H9 (cell line): ENCODE results near the gene PXDC1. TPM values are rescaled to one million over a fixed set of nuclear protein-coding genes. Genes with fewer than 3 reads are reported as not detected.

Experiments used
- DNase-seq: peaks from one replicate; pipeline ENCODE4 v3.0.0-alpha.2; 2017
- H2AFZ ChIP-seq: one replicate; pipeline ENCODE4 v1.6.1; 2013; ENCODE audit warnings: mild to moderate bottlenecking, low read length, control low read depth, moderate library complexity
- H2AK5ac ChIP-seq: 2 replicates; pipeline ENCODE4 v1.6.1; 2013; ENCODE audit warnings: low read length, control low read depth, mixed read lengths; ENCODE audit not compliant: insufficient read length
- H2BK120ac ChIP-seq: one replicate; pipeline ENCODE4 v1.6.1; 2013; ENCODE audit warnings: low read depth, mild to moderate bottlenecking, low read length, control low read depth, inconsistent platforms; ENCODE audit not compliant: poor library complexity, severe bottlenecking
- H2BK12ac ChIP-seq: 2 replicates; pipeline ENCODE4 v1.6.1; 2013; ENCODE audit warnings: low read length, control low read depth, mixed read lengths, low read depth; ENCODE audit not compliant: insufficient read length
- H2BK15ac ChIP-seq: 2 replicates; pipeline ENCODE4 v1.6.1; 2013; ENCODE audit warnings: low read depth, low read length, control low read depth
- H2BK20ac ChIP-seq: one replicate; pipeline ENCODE4 v1.6.1; 2013; ENCODE audit warnings: low read depth, mild to moderate bottlenecking, low read length, control low read depth, inconsistent platforms; ENCODE audit not compliant: poor library complexity, severe bottlenecking
- H2BK5ac ChIP-seq: 2 replicates; pipeline ENCODE4 v1.6.1; 2013; ENCODE audit warnings: low read length, control low read depth, mixed read lengths; ENCODE audit not compliant: insufficient read length
- H3K14ac ChIP-seq: 2 replicates; pipeline ENCODE4 v1.6.1; 2013; ENCODE audit warnings: low read length, control low read depth; ENCODE audit not compliant: insufficient read depth
- H3K18ac ChIP-seq: 2 replicates; pipeline ENCODE4 v1.6.1; 2013; ENCODE audit warnings: low read depth, mild to moderate bottlenecking, mixed read lengths, low read length, control low read depth; ENCODE audit not compliant: insufficient read length
- H3K23ac ChIP-seq: 2 replicates; pipeline ENCODE4 v1.6.1; 2013; ENCODE audit warnings: low read length, control low read depth, mixed read lengths, low read depth; ENCODE audit not compliant: insufficient read length
- H3K23me2 ChIP-seq: 2 replicates; pipeline ENCODE4 v1.6.1; 2013; ENCODE audit warnings: low read depth, mild to moderate bottlenecking, mixed read lengths, low read length, control low read depth; ENCODE audit not compliant: insufficient read length, poor library complexity, severe bottlenecking
- H3K27ac ChIP-seq: 2 replicates; pipeline ENCODE4 v1.5.1; 2013; ENCODE audit warnings: low read length, control low read depth, mixed read lengths, low read depth; ENCODE audit not compliant: insufficient read length
- H3K27me3 ChIP-seq: 2 replicates; pipeline ENCODE4 v1.6.1; 2013; ENCODE audit warnings: low read length, control low read depth, inconsistent platforms; ENCODE audit not compliant: insufficient read depth
- H3K4ac ChIP-seq: 2 replicates; pipeline ENCODE4 v1.6.1; 2013; ENCODE audit warnings: low read depth, mild to moderate bottlenecking, control low read depth, inconsistent platforms, low read length, moderate library complexity
- H3K4me1 ChIP-seq: 2 replicates; pipeline ENCODE4 v1.6.1; 2013; ENCODE audit warnings: low read length, control low read depth, inconsistent platforms; ENCODE audit not compliant: insufficient read depth
- H3K4me2 ChIP-seq: 2 replicates; pipeline ENCODE4 v1.6.1; 2013; ENCODE audit warnings: low read length, control low read depth, mixed read lengths; ENCODE audit not compliant: insufficient read length, insufficient read depth
- H3K56ac ChIP-seq: 2 replicates; pipeline ENCODE4 v1.6.1; 2013; ENCODE audit warnings: low read depth, mild to moderate bottlenecking, mixed read lengths, low read length, control low read depth; ENCODE audit not compliant: insufficient read length
- H3K79me1 ChIP-seq: 2 replicates; pipeline ENCODE4 v1.6.1; 2013; ENCODE audit warnings: low read depth, mild to moderate bottlenecking, moderate library complexity, low read length, control low read depth, inconsistent platforms; ENCODE audit not compliant: insufficient read depth, poor library complexity, severe bottlenecking
- H3K79me2 ChIP-seq: 2 replicates; pipeline ENCODE4 v1.6.1; 2013; ENCODE audit warnings: low read length, control low read depth, inconsistent platforms; ENCODE audit not compliant: insufficient read depth
- H3K9ac ChIP-seq: 2 replicates; pipeline ENCODE4 v1.6.1; 2013; ENCODE audit warnings: low read length, control low read depth, mixed read lengths; ENCODE audit not compliant: insufficient read length; ENCODE audit errors: extremely low read depth
- H3K9me3 ChIP-seq: one replicate; pipeline ENCODE4 v1.6.1; 2013; ENCODE audit warnings: low read depth, low read length, inconsistent platforms; ENCODE audit not compliant: control insufficient read depth
- H3T11ph ChIP-seq: one replicate; pipeline ENCODE4 v1.6.1; 2013; ENCODE audit warnings: mild to moderate bottlenecking, low read length, control low read depth, inconsistent platforms
- H4K20me1 ChIP-seq: one replicate; pipeline ENCODE4 v1.6.1; 2013; ENCODE audit not compliant: control insufficient read depth, insufficient read length, insufficient read depth
- H4K5ac ChIP-seq: 2 replicates; pipeline ENCODE4 v1.6.1; 2013; ENCODE audit warnings: low read depth, mild to moderate bottlenecking, mixed read lengths, low read length, control low read depth; ENCODE audit not compliant: insufficient read length
- H4K8ac ChIP-seq: replicated peaks from 2 replicates; pipeline ENCODE4 v1.6.1; 2013; ENCODE audit warnings: low read length, control low read depth, mixed read lengths, low read depth; ENCODE audit not compliant: insufficient read length
- H4K91ac ChIP-seq: 2 replicates; pipeline ENCODE4 v1.6.1; 2013; ENCODE audit warnings: low read depth, mild to moderate bottlenecking, moderate library complexity, mixed read lengths, low read length, control low read depth; ENCODE audit not compliant: insufficient read length
- H3K27ac Mint-ChIP-seq, 3 experiments: 2 replicates in 2 of 3; 3 replicates in 1 of 3; pipeline ENCODE4 v1.8.0; 2020 to 2021; ENCODE audit warnings: mixed read lengths in 3 of 3, mild to moderate bottlenecking in 1 of 3, moderate library complexity in 1 of 3
- H3K27me3 Mint-ChIP-seq: 2 replicates; pipeline ENCODE4 v1.8.0; 2021; ENCODE audit warnings: low read depth, mild to moderate bottlenecking, moderate library complexity, mixed read lengths
- H3K36me3 Mint-ChIP-seq, 3 experiments: 2 replicates in 2 of 3; 3 replicates in 1 of 3; pipeline ENCODE4 v1.8.0; 2020 to 2021; ENCODE audit warnings: low read depth in 3 of 3, mixed read lengths in 3 of 3; ENCODE audit not compliant: insufficient read depth in 1 of 3
- H3K4me1 Mint-ChIP-seq, 2 experiments: 2 replicates each; pipeline ENCODE4 v1.8.0; 2020; ENCODE audit warnings: mixed read lengths in 2 of 2
- H3K4me3 Mint-ChIP-seq, 2 experiments: 2 replicates in 1 of 2; 3 replicates in 1 of 2; pipeline ENCODE4 v1.8.0; 2020 to 2021; ENCODE audit warnings: mild to moderate bottlenecking in 2 of 2, mixed read lengths in 2 of 2, moderate library complexity in 1 of 2
- H3K9me3 Mint-ChIP-seq, 2 experiments: 2 replicates in 1 of 2; 3 replicates in 1 of 2; pipeline ENCODE4 v1.8.0; 2020; ENCODE audit warnings: mild to moderate bottlenecking in 2 of 2, mixed read lengths in 2 of 2, moderate library complexity in 1 of 2
- CTCF ChIP-seq: fragments of 200-600 bp; sonication (generic); conservative IDR thresholded peaks from 3 replicates; pipeline ENCODE4 v1.8.0; 2021; ENCODE audit warnings: antibody characterized with exemption, mild to moderate bottlenecking
- WGBS: extraction: QIAGEN DNeasy Blood & Tissue Kit; methylation state at CpG from one replicate; pipeline ENCODE4 v1.1.7; 2013; ENCODE audit warnings: missing lambda C conversion rate, low lambda C conversion rate, mixed read lengths; ENCODE audit not compliant: insufficient read length; ENCODE audit errors: extremely low coverage; 5-methylcytosine and 5-hydroxymethylcytosine counted together
- total RNA-seq: library from RNA; stranded (reverse); gene quantifications from 2 replicates; pipeline ENCODE4 v1.2.1, GENCODE V29; 2021

Gene PXDC1
- total RNA-seq, 1 experiment from 2014 or later = 3.1 TPM

GRCh38 chr6:3791526-3792203, 40.2 kb upstream of the PXDC1 start:
- H3K56ac ChIP-seq = no peak overlapping the region
- H3K4me1 ChIP-seq = peaks cover 2% of the 10 kb centered on the region; the same call in 1 of the 2 replicates
- H3K36me3 Mint-ChIP-seq = no peaks in the 10 kb centered on the region
- no peak overlapping the region for H2AFZ ChIP-seq
- no CpG with 5 or more reads among the region's 8 CpGs for WGBS
- H3K4me2 ChIP-seq = no peak overlapping the region
- no peak overlapping the region for H2BK12ac ChIP-seq
- no peak overlapping the region for H3K18ac ChIP-seq
- H3K14ac ChIP-seq = no peak overlapping the region
- no peak for DNase-seq
- H3K9ac ChIP-seq = no peak overlapping the region
- H3K79me1 ChIP-seq = no peaks in the 10 kb centered on the region
- H2BK20ac ChIP-seq = no peak overlapping the region
- H3K27ac Mint-ChIP-seq = no peak overlapping the region
- H3K23me2 ChIP-seq = no peaks in the 10 kb centered on the region
- H2BK5ac ChIP-seq = no peak overlapping the region
- no peak overlapping the region for H3T11ph ChIP-seq
- TF ChIP-seq CTCF = no peak
- H3K4me3 Mint-ChIP-seq = no peak overlapping the region
- H3K4ac ChIP-seq = no peak overlapping the region
- no peaks in the 10 kb centered on the region for H3K9me3 Mint-ChIP-seq
- peaks cover 11 to 14% of the 10 kb centered on the region in 2 experiments for H3K4me1 Mint-ChIP-seq
- no peak overlapping the region for H3K27ac ChIP-seq
- H4K91ac ChIP-seq = no peak overlapping the region
- H4K5ac ChIP-seq = no peak overlapping the region
- peaks cover 2% of the 10 kb centered on the region for H3K27me3 Mint-ChIP-seq
- no peak overlapping the region for H4K8ac ChIP-seq
- no peak overlapping the region for H2AK5ac ChIP-seq
- H3K27me3 ChIP-seq = no peaks in the 10 kb centered on the region
- H3K23ac ChIP-seq = no peak overlapping the region
- no peaks in the 10 kb centered on the region for H3K9me3 ChIP-seq
- H2BK15ac ChIP-seq = no peak overlapping the region
- no peaks in the 10 kb centered on the region for H4K20me1 ChIP-seq
- no peaks in the 10 kb centered on the region for H3K79me2 ChIP-seq
- no peak overlapping the region for H2BK120ac ChIP-seq
